Pulmonary artery endothelial cell (primary cell): Measurements from ENCODE around the gene KANSL1. TPM values are rescaled to one million over a fixed set of nuclear protein-coding genes. Genes with fewer than 3 reads are reported as not detected.

ENCODE experiments used
- DNase-seq: peaks from one replicate; pipeline ENCODE4 v3.0.0-alpha.2; 2011; ENCODE audit warnings: low read depth, low spot score
- total RNA-seq: library from RNA; depleted of rRNA; stranded (reverse); fragments of >200 nt; gene quantifications from 2 replicates; pipeline ENCODE4 v1.2.3, GENCODE V29; 2014

KANSL1 gene
- total RNA-seq, 1 donor from 2014 or later: 48.3 TPM

- DNase-seq: no peak
These were observed 151.0 kb downstream of the KANSL1 start for GRCh38 chr17:46042246-46042645.

GRCh38 chr17:46039592-46040186 is 153.5 kb downstream of the KANSL1 start:
- no peak for DNase-seq

- no peak for DNase-seq
These were observed 154.3 kb downstream of the KANSL1 start for GRCh38 chr17:46038937-46039336.

GRCh38 chr17:46038414-46038813 is 154.8 kb downstream of the KANSL1 start:
- DNase-seq: no peak

GRCh38 chr17:46037722-46038255 is 155.4 kb downstream of the KANSL1 start:
- no peak for DNase-seq

GRCh38 chr17:46036491-46036890 is 156.7 kb downstream of the KANSL1 start:
- DNase-seq: no peak

GRCh38 chr17:46035112-46035818 is 158.0 kb downstream of the KANSL1 start:
- DNase-seq: no peak

GRCh38 chr17:46033392-46033791 is 159.8 kb downstream of the KANSL1 start:
- DNase-seq: no peak

- DNase-seq: no peak
These were observed 160.3 kb downstream of the KANSL1 start for GRCh38 chr17:46032909-46033308.

GRCh38 chr17:46031920-46032319 is 161.3 kb downstream of the KANSL1 start:
- no peak for DNase-seq

- DNase-seq: no peak
These were observed 161.8 kb downstream of the KANSL1 start for GRCh38 chr17:46031440-46031839.

- no peak for DNase-seq
These were observed 162.5 kb downstream of the KANSL1 start for GRCh38 chr17:46030752-46031151.

GRCh38 chr17:46029627-46030026 is 163.6 kb downstream of the KANSL1 start:
- no peak for DNase-seq

- DNase-seq: no peak
These were observed 164.2 kb downstream of the KANSL1 start for GRCh38 chr17:46028981-46029565.

GRCh38 chr17:46028374-46028773 is 164.9 kb downstream of the KANSL1 start:
- DNase-seq: no peak

GRCh38 chr17:46027976-46028325 is 165.3 kb downstream of the KANSL1 start:
- no peak for DNase-seq

GRCh38 chr17:46027048-46027975 is 165.9 kb downstream of the KANSL1 start:
- no peak for DNase-seq

- no peak for DNase-seq
These were observed 166.8 kb downstream of the KANSL1 start for GRCh38 chr17:46026166-46027047.

- no peak for DNase-seq
These were observed 167.6 kb downstream of the KANSL1 start for GRCh38 chr17:46025510-46026165.

GRCh38 chr17:46025060-46025459 is 168.2 kb downstream of the KANSL1 start:
- no peak for DNase-seq
